GM18505 (cell line): ENCODE data around the gene C19orf53.
"Not testable (repeated sequence)": the region's sequence is repeated elsewhere in the genome, so short reads cannot be mapped to it uniquely, and the experiment has no call there.

ENCODE experiments used
- ATAC-seq: cut with Tn5 transposase; IDR thresholded peaks from one replicate; pipeline ENCODE4 v1.9.1; 2021; ENCODE audit not compliant: unreplicated experiment
- POLR2A ChIP-seq: IDR thresholded peaks from 4 replicates; pipeline ENCODE4 v1.6.1; 2011; ENCODE audit warnings: borderline replicate concordance; ENCODE audit not compliant: insufficient read depth, insufficient read length; ENCODE audit errors: extremely low read depth

C19orf53 gene

GRCh38 chr19:13778398-13778797 is 4.1 kb downstream of the C19orf53 start:
- TF ChIP-seq POLR2A, result no peak
- no peak for ATAC-seq

- no peak for TF ChIP-seq POLR2A
- no peak for ATAC-seq
Measured at GRCh38 chr19:13778847-13779246, 4.6 kb downstream of the C19orf53 start.

GRCh38 chr19:13779794-13780193 is 5.5 kb downstream of the C19orf53 start:
- not testable (repeated sequence) for ATAC-seq

- ATAC-seq, result no peak
Measured at GRCh38 chr19:13781547-13781946, 7.3 kb downstream of the C19orf53 start.

GRCh38 chr19:13782537-13782936 is 8.3 kb downstream of the C19orf53 start:
- TF ChIP-seq POLR2A, result no peak
- ATAC-seq, result no peak

More at GRCh38 chr19:13781547-13781946, 7.3 kb downstream of the C19orf53 start:
- TF ChIP-seq POLR2A, result no peak

- TF ChIP-seq POLR2A, result no peak
- no peak for ATAC-seq
Measured at GRCh38 chr19:13783565-13784500, 9.6 kb downstream of the C19orf53 start.

- TF ChIP-seq POLR2A, result no peak
- ATAC-seq, result no peak
Measured at GRCh38 chr19:13784731-13785452, 10.6 kb downstream of the C19orf53 start.

GRCh38 chr19:13788991-13789390 is 14.7 kb downstream of the C19orf53 start:
- no peak for TF ChIP-seq POLR2A
- no peak for ATAC-seq

- no peak for ATAC-seq
- TF ChIP-seq POLR2A, result no peak
Measured at GRCh38 chr19:13790354-13790753, 16.1 kb downstream of the C19orf53 start.

- not testable (repeated sequence) for ATAC-seq
Measured at GRCh38 chr19:13793317-13793716, 19.1 kb downstream of the C19orf53 start.

GRCh38 chr19:13794398-13794756 is 20.1 kb downstream of the C19orf53 start:
- TF ChIP-seq POLR2A, result no peak
- ATAC-seq, result no peak

GRCh38 chr19:13794757-13795589 is 20.7 kb downstream of the C19orf53 start, which contains the start of gene ZSWIM4:
TSS of gene ZSWIM4 (plus strand) at chr19:13795443. CDS start at chr19:13795649, 206 bp downstream.
- ATAC-seq, result peak; percentile 90
- TF ChIP-seq POLR2A, result peak; percentile 49
